GM18511 (cell line): ENCODE results near the gene DMGDH.

ENCODE experiments used
- ATAC-seq: cut with Tn5 transposase; IDR thresholded peaks from one replicate; pipeline ENCODE4 v1.9.1; 2021; ENCODE audit warnings: mild to moderate bottlenecking, moderate library complexity; ENCODE audit not compliant: unreplicated experiment

DMGDH gene

DNA sequence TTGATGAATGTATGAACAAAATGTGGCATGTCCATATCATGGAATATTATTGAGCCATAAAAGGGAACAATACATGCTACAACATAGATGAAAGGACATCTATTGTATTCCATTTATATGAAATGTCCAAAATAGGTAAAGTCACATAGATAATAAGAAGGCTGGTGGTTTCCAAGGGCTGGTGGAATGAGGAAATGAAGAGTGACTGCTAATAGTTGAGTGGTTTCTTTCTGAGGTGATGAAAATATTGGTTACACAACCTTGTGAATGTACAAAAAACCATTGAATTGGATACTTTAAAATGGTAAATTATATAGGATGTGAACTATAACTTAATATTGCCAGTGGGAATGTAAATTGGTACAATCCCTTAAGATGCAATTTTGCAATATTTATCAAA, 89.6 kb downstream of the DMGDH start:
- no peak for ATAC-seq

DNA sequence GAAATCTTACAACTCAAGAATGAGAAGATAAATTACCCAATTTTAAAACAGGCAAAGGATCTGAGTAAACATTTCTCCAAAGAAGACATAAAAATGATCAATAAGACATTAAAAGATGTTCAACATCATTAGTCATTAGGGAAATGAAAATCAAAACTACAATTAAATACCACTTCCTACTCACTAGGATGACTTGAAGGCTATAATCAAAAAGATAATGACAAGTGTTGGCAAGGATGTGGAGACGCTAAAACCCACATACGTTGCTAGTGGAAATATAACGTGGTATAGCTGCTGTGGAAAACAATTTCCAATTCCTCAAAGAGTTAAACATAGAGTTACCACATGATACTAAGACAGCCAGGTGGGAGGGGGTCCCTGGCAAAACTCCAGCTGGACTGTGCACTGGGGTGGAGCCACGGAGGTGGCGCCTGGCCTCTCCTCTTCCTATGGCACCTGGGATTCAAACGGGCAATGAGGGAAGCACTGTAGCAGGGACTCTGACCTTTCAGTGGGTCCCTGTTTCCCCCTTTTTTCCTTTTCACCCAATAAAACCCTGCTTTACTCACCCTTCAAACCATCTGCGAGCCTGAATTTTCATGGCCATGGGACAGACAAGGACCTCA, 90.2 kb downstream of the DMGDH start:
- ATAC-seq, result no peak

DNA sequence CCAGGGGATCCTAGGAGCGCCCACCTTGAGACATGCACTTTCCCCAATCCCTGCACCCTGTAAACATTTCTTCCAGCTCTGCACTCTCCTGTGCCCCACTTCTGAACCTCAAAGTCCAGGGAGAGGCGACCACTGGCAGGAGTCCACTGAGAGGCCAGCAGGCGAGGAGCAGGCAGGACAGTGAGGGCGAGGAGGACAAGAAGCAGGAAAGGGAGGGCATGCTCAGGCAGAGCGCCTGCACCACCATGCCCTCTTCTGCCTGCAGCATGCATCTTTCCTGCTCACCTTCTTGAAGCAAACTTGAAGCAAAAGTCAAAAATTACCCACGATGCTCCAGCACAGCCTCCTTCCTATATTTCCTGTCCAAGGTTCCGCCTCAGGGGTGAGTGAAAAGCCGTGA, 94.4 kb downstream of the DMGDH start:
- ATAC-seq, result no peak

DNA sequence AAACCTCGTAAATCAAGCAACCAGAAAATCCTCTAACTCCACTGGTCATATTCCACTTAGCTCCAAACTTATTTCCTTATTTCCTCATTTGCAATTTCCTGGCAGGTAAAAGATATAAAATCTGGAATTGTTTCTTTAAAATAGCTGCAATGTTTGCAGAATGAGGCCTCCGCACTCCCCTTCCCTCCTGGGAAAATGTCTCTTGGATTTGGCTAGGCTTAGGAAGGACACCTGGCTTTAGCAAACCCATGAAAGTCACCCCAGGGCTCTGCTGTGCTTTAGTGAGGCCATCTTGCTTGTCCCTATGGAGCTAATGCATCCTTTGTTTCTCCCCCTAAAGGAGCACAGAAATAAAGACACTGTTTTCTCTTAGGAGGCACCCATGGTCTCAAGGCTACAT, 94.9 kb downstream of the DMGDH start:
- no peak for ATAC-seq

DNA sequence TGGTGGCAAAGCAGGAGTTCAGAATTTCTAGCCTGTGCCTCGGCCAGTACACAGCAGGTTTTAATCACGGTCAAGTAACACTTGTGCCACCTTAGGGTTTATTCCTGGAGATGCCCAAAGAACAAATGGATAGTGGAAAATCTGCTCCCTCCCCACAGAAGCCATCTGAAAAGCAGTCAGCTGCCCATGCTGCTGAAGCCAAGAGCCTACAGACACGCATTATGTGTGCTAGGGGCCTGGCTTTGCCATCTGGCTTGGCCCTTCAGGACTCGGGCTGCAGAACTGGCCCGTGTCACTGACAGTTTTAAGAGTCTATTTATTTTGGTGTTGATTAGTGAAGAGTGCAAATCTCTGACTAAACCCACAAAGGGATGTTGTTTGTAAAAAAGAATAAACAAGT, 95.5 kb downstream of the DMGDH start:
- ATAC-seq, result no peak

DNA sequence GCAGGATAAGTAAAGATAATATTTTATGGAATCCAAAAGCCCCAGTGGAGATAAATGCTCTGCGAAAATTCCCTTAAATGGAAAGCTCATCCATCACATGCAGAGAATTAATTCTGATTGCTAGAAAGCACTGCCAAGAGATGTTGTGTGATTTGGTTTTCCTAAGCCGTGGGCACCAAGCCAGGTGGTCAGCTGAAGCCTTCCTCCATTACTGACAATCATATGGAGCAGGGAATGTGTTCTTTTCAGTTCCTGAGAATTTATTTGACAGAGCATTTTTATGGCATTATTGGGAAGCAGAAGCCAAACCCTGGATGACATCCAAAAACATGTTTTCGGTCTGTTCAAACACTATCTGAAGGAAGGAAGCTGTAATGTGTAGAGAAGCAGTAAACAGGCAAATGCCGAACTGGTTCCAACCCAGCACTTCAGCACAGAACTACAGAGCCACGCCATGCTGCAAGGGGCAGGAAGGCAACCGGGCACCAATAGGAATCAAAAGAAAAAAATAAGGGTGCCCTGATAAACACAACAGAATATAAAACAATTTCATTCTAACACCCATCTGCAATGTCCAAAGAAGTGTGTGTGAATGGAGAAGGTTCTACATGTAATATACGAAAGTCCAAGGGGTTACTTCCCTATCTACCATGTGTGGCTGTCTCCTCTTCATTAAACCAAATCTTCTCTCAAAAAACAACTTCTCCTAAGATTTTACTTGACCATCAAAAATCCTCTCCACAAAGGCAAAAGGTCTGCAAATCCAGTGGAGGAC, 96.6 kb downstream of the DMGDH start:
- ATAC-seq, result no peak

DNA sequence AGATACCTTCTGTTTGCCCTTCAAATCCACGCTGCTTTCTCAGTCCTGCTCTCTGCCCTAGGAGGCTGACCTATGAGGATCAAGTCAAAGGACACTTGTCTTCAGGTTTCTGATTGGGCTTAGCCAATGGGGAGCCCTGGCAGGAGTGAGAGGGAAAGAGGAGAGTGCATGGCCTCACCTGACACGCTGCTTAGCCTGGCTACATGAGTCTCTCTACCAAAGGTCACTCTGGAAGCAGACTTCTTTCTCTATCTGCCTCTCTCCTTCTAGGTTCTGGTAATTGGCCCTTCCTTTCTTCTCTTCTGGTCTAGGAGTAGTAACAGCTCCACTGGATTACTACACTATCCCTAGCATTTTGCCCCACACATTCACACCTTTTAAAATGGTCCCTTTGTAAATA, 97.5 kb downstream of the DMGDH start:
- no peak for ATAC-seq

DNA sequence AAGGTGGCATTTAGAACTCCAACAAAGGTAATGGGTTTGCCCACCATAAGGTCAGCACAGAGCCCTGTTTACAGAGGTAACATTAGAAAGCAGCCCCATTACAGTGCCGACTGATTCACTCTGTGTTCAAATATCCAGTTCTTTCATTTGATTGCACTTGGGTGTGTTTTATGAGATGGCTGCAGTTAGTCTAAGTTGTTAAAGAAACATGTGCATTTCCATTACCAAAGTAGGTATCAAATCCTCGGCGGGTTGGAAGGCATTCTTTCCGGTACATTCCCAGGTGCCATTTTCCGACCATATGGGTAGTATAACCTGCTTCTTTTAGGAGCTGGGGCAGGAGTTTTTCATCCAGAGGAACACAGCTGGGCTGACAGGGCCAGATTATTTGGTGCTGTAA, 100.7 kb downstream of the DMGDH start:
- ATAC-seq, result no peak

DNA sequence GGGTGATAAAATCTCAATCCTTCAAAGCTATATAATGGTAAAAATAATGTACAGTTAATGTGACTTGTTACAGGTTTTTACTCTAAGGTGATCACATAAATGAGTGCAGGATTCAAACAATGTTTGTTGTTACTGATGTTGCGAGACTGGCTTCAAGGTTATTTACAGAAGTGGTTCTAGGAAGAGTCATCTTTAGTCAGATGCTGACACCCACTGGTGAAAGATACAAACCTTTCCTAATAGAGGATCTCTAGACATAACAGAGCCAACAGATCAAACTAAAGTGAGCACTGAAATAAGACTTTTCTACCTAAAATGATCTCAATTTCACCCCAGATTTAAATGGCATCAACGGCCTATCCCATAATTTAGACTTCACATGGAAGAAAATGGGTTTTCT, 104.6 kb downstream of the DMGDH start:
- no peak for ATAC-seq

DNA sequence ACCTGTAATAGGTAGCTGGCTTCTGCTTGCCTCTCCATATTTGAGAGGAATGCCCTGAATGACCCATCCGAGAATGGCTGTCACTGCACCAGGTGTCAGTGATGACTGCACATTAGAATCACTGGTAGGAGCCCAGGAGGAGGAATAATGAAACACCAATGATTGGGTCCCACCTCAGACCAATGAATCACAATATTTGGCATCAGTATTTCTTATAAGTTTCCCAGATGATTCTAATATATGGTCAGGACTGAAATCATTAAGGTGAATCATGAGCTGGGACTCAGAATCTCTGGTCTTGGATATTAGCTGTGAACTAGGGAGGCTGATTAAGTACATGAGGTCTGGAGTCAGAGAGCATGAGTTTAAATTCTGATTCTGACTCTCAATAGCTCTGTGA, 107.7 kb downstream of the DMGDH start:
- no peak for ATAC-seq

DNA sequence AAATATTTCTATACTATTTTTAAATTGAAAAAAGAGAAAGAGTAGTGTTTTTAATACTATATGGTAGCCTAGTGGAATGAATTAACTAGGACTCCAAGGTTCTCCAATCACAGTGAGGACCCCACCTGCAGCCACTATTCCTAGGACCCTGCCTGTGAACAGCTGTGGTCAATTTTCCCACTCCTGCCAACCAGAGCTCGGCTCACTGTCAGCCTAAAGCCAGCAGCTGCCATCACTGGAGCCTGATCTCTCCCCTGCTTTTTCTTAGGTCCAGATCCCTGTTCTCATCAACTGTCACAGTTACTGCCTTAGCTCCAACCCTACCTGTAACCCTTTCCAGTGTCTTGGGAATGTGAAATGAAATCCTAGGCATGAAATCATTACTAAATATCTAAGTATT, 109.7 kb downstream of the DMGDH start:
- no peak for ATAC-seq

DNA sequence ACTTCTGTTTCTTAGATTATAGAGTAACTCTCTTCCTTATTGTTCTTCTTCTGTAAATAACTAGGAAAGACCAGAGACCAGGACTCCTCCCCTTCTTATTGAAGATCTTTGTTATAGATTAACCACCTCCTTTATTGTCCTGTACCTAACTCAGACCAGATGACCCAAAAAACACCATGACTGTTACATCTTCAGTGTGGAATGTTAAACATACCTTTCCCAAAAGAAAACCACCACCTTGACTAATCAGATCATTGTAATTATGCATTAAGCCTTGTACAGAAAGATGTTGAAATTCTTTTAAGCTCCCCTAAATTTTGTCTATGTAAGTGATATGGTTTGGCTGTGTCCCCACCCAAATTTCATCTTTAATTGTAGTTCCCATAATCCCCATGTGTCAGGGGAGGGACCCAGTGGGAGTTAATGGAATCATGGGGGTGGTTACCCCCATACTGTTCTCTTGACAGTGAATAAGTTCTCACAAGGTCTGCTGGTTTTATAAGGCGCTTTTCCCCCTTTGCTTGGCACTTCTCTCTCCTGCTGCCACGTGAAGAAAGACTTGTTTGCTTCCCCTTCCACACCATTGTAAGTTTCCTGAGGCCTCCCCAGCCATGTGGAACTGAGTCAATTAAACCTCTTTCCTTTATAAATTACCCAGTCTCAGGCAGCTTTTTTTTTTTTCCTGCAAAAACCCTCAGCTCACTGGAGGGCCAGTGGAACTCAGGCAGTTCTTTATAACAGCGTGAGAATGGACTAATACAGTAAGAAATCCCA, 110.6 kb downstream of the DMGDH start:
- ATAC-seq, result no peak

DNA sequence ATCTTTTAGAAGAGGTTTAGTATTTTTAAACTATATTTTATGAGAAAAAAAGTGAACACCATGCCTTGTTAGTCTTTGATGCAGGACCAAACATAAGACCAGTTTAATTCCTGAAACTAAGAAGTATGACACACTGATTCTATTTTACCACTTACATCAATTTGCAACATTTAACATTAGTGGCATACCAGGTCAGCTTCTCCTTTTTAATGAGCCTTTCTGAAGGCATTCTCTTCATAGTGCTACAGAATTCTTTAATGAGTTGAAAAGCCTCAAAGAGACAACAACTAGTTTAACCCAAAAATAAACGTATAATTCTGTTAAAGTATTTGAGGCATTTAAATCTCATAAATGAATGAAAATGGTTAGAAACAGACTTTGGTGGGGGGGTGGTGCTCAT, 112.6 kb downstream of the DMGDH start:
- ATAC-seq, result no peak

DNA sequence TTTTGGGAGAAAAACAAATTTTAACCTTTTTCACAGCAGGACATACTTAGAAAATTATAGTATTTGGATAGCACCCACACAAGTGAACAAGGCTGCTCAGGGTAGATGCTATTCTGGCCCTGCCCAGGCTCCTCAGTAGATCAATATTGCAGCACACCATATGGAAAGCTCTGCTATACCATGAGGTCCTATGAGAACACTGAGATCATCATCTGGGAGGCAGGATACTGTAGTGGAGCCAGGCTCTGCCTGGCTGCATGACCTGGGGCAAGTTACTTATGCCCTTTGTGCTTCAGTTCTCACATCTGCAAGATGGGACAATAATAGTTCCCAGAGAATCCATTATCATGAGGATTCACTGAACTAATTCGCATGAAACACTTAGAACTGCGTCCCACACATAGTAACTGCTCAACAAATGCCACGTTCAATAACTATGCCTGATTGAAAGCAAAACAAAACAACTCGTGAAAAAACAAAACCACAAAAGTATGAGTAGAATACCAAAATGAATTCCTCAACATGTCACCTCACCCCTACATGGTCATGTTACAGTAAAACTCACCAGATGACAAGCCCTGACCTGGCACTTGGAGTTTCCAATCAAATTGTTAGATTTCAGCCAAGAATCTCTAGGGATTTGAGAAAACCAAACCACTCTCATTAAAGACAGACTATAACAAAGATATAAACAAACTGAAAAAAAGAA, 116.2 kb downstream of the DMGDH start:
- peak; percentile 52 for ATAC-seq
